SJCRH30 (cell line): ENCODE measurements around the gene CRIM1. TPM values are rescaled to one million over a fixed set of nuclear protein-coding genes. Genes with fewer than 3 reads are reported as not detected.

Experiments
- DNase-seq, 2 experiments: peaks; one replicate each; pipeline ENCODE4 v3.0.0-alpha.2; 2015 to 2020
- H3K27ac ChIP-seq: fragments of 250-450 bp; sonication (Bioruptor Pico); 2 replicates; pipeline ENCODE4 v1.5.1; 2020; ENCODE audit warnings: mild to moderate bottlenecking, moderate library complexity
- H3K27me3 ChIP-seq: fragments of 250-450 bp; sonication (Bioruptor Pico); 2 replicates; pipeline ENCODE4 v1.5.1; 2020; ENCODE audit warnings: mild to moderate bottlenecking, moderate library complexity
- H3K36me3 ChIP-seq: fragments of 250-450 bp; sonication (Bioruptor Pico); 2 replicates; pipeline ENCODE4 v1.5.1; 2020; ENCODE audit warnings: mild to moderate bottlenecking, moderate library complexity
- H3K4me1 ChIP-seq: fragments of 250-450 bp; sonication (Bioruptor Pico); 2 replicates; pipeline ENCODE4 v1.5.1; 2020; ENCODE audit warnings: mild to moderate bottlenecking, moderate library complexity
- H3K4me3 ChIP-seq: fragments of 250-450 bp; sonication (Bioruptor Pico); 2 replicates; pipeline ENCODE4 v1.5.1; 2020; ENCODE audit warnings: mild to moderate bottlenecking, moderate library complexity
- H3K9me3 ChIP-seq: fragments of 250-450 bp; sonication (Bioruptor Pico); replicated peaks from 2 replicates; pipeline ENCODE4 v1.5.1; 2020; ENCODE audit warnings: mild to moderate bottlenecking, moderate library complexity
- total RNA-seq: library from RNA; depleted of rRNA; stranded (reverse); fragments of >200 nt; shearing (Covaris generic); gene quantifications from 2 replicates; pipeline ENCODE4 v1.2.3, GENCODE V29; 2014

CRIM1 gene
- total RNA-seq, 1 experiment from 2014 or later, result 12.6 TPM

DNA sequence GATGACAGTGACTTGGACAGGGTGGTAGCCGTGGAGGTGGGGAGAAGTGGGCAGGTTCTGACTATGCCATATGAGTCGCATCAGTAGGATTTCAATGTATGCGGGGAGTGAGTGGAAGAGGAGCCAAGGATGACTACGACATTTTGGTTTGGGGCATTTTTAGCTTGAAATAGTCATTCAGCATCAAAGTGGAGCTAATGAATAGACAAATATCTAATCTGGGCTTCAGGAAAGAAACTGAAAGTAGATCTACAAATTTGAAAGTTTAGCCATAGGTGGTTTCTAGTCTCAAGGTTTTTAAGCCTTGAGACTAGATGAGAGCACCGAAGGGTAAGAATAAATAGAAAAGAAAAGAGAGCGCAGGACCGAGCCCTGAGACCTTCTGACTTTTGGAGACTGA is 184.1 kb downstream of the CRIM1 start:
- Histone ChIP-seq H3K27me3 (no peaks in the 10 kb centered on the region), H3K4me1 (no peaks in the 10 kb centered on the region), H3K4me3 (no peak overlapping the region), H3K27ac (no peak overlapping the region), H3K36me3 (no peaks in the 10 kb centered on the region), H3K9me3 (no peaks in the 10 kb centered on the region)
- DNase-seq, result no peak

DNA sequence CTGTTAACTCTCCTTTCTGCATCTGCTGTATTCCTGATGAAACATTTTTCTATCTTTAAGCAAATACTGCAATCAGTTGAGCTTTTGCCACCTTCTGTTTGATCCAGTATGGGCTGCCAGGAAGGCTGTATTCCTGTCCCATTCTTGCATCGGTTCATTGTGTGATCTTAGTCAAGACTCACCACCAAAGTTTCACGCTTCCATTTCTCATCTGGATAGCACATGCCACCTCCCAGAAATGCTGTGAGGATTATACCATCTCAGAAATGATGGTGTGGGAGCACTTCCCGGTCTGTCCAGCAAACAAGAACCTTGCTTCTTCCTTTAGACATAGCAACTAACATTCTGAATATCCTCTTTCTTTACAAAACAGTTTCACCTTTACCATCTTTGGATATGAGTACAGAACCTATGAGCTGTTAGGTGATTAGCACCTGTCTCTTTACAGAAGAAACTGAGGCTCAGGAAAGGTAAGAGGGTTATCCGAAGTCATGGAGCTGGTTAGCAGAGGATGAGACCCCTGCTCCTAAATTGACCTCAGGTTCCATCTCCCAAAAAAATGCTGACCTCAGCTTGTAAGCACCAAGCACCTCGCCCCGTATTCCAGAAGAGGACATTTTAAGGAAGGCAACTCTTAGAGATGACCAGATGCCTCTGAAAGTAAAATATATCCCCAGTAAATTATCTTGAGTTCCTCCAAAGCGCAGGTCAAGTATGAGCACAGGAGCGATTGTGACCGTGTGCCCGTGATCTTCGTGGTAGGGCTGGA is 185.6 kb downstream of the CRIM1 start:
- Histone ChIP-seq H3K36me3 (no peaks in the 10 kb centered on the region), H3K4me3 (no peak overlapping the region), H3K27me3 (no peaks in the 10 kb centered on the region), H3K27ac (no peak overlapping the region), H3K9me3 (no peaks in the 10 kb centered on the region), H3K4me1 (no peaks in the 10 kb centered on the region)
- no peak for DNase-seq

GRCh38 chr2:36541891-36542595 is 186.5 kb downstream of the CRIM1 start:
- Histone ChIP-seq H3K4me1 (no peaks in the 10 kb centered on the region), H3K36me3 (no peaks in the 10 kb centered on the region), H3K9me3 (no peaks in the 10 kb centered on the region), H3K27ac (no peak overlapping the region), H3K4me3 (no peak overlapping the region), H3K27me3 (no peaks in the 10 kb centered on the region)
- no peak for DNase-seq

DNA sequence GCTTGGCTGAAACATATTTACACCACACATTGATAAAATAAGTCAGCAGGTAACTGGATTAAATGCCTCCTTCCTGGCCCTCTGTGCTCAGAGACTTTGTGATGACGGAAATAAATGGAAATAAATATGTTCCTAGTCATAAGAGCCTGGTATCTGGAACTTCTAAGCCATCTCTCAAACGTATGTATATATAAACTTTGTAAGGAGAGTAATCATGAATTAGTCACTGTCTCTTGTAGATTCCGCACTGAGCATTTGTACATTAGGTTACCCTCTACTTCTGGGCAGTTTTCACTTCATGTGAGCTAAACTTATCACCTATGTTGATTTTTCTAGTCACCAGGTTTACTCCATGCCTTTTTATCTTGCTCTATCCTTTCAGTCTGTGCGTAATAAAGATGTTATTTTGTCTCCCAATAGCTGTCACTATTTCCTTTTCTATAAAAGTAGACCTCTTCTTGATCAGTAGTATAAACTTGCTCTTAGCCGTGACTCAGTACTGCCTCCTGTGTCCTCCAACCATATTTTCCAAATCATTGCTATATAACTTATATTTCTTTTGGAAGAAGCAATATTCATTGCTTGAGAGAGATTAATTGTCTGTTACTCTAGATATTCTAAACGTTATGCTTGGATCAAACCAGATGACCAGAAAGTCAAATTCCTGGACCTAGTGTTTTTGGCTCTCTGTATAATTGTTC is 189.2 kb downstream of the CRIM1 start:
- H3K4me3 ChIP-seq, result no peak overlapping the region
- DNase-seq, result no peak
- no peaks in the 10 kb centered on the region; the same call in 1 of the 2 replicates for H3K36me3 ChIP-seq
- no peaks in the 10 kb centered on the region for H3K4me1 ChIP-seq
- no peaks in the 10 kb centered on the region for H3K27me3 ChIP-seq
- H3K9me3 ChIP-seq, result no peaks in the 10 kb centered on the region
- H3K27ac ChIP-seq, result no peak overlapping the region

GRCh38 chr2:36545871-36546416 is 190.4 kb downstream of the CRIM1 start:
- Histone ChIP-seq H3K27me3 (no peaks in the 10 kb centered on the region), H3K9me3 (no peaks in the 10 kb centered on the region), H3K36me3 (peaks cover 7% of the 10 kb centered on the region), H3K27ac (no peak overlapping the region), H3K4me3 (no peak overlapping the region), H3K4me1 (no peaks in the 10 kb centered on the region)
- no peak for DNase-seq

DNA sequence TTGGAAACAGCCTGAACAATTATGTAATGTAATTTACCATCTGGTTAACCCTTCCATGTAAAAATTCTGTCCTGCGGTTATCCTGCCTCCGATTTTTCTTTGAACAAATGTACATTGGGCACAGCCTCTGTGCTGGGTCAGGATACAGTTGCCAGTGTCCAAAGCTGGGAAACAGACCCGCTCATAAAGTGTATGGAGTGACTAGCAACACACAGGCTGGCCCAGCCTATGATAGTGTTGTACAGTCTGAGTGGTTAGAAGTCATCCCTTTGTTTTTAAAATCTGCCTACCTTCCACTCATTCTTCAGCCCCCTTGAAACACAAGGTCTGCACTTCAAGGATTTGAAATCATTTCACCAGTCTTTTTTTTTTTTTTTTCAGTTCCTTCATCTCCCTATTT is 192.3 kb downstream of the CRIM1 start:
- no peak for DNase-seq
- Histone ChIP-seq H3K27me3 (no peaks in the 10 kb centered on the region), H3K4me3 (no peak overlapping the region), H3K36me3 (peaks cover 19% of the 10 kb centered on the region), H3K4me1 (no peaks in the 10 kb centered on the region), H3K9me3 (no peaks in the 10 kb centered on the region), H3K27ac (no peak overlapping the region)

DNA sequence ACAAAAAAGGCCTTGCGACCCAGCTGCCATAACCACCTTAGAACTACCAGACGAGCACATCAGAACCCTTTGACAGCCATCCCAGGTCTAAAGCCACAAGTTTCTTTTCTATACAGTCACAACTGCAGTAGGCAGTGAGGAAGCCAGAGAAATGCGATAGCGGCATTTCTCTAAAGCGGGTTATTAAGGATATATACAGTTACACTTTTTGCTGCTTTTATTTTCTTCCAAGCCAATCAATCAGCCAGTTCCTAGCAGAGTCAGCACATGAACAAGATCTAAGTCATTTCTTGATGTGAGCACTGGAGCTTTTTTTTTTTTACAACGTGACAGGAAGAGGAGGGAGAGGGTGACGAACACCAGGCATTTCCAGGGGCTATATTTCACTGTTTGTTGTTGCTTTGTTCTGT is 193.6 kb downstream of the CRIM1 start:
- H3K27ac ChIP-seq, result no peak overlapping the region
- H3K4me3 ChIP-seq, result no peak overlapping the region
- H3K27me3 ChIP-seq, result no peaks in the 10 kb centered on the region
- H3K9me3 ChIP-seq, result no peaks in the 10 kb centered on the region
- no peaks in the 10 kb centered on the region for H3K4me1 ChIP-seq
- peaks cover 19% of the 10 kb centered on the region for H3K36me3 ChIP-seq
- no peak for DNase-seq

DNA sequence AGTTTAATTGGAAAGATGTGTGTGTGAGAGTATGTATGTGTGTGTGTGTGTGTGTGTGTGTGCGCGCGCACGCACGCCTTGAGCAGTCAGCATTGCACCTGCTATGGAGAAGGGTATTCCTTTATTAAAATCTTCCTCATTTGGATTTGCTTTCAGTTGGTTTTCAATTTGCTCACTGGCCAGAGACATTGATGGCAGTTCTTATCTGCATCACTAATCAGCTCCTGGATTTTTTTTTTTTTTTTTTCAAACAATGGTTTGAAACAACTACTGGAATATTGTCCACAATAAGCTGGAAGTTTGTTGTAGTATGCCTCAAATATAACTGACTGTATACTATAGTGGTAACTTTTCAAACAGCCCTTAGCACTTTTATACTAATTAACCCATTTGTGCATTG is 194.4 kb downstream of the CRIM1 start:
- H3K4me1 ChIP-seq, result no peaks in the 10 kb centered on the region
- no peaks in the 10 kb centered on the region for H3K27me3 ChIP-seq
- H3K9me3 ChIP-seq, result no peaks in the 10 kb centered on the region
- no peak overlapping the region for H3K4me3 ChIP-seq
- no peak for DNase-seq
- H3K36me3 ChIP-seq, result peaks cover 24% of the 10 kb centered on the region
- no peak overlapping the region for H3K27ac ChIP-seq

DNA sequence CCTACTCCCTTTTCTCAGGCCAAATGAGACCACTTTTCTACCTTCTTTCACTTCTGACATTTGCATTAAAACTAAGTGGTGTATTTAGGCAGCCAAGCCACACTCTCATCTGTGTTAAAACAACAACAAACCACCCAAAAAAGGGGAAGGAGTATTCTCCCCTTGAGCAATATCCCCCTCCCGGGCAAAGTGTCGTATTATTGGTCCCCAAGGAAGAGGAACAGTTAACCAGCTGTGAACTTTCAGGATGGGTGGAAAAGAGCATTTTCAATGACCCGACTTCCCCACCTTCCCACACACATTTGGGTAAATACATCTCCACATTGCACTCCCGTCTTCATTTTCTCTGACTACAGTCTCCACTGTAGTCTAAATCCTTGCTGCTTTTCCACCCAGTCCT is 198.1 kb downstream of the CRIM1 start:
- H3K4me3 ChIP-seq, result no peak overlapping the region
- no peaks in the 10 kb centered on the region for H3K27me3 ChIP-seq
- no peak overlapping the region for H3K27ac ChIP-seq
- no peaks in the 10 kb centered on the region for H3K4me1 ChIP-seq
- H3K9me3 ChIP-seq, result no peaks in the 10 kb centered on the region
- H3K36me3 ChIP-seq, result peaks cover 34% of the 10 kb centered on the region
- DNase-seq, result no peak

DNA sequence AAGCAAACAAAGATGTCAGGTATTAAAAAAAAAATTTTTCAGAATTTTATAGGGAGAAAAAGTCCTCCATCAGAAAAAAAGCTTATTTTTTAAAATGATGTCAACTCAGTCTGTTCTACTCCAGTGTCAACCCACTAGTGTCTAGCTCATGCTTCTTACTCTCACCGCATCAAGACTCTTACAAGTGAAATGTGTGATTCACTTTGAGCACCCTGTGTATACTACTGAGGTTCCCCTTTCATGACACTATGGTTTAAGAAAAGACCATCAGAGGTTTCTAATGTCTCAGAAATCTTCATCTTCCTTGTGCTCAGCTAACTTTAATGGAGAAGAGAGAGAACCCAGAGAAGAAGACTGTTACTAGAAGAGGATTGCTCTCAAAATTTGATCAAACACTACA is 199.0 kb downstream of the CRIM1 start:
- H3K27me3 ChIP-seq, result no peaks in the 10 kb centered on the region
- DNase-seq, result no peak
- H3K9me3 ChIP-seq, result no peaks in the 10 kb centered on the region
- no peak overlapping the region for H3K27ac ChIP-seq
- H3K36me3 ChIP-seq, result peaks cover 34% of the 10 kb centered on the region
- no peaks in the 10 kb centered on the region for H3K4me1 ChIP-seq
- H3K4me3 ChIP-seq, result no peak overlapping the region

- Histone ChIP-seq H3K27ac (no peak overlapping the region), H3K36me3 (peaks cover 30% of the 10 kb centered on the region)
Observed at GRCh38 chr2:36555789-36556188, 200.2 kb downstream of the CRIM1 start.

DNA sequence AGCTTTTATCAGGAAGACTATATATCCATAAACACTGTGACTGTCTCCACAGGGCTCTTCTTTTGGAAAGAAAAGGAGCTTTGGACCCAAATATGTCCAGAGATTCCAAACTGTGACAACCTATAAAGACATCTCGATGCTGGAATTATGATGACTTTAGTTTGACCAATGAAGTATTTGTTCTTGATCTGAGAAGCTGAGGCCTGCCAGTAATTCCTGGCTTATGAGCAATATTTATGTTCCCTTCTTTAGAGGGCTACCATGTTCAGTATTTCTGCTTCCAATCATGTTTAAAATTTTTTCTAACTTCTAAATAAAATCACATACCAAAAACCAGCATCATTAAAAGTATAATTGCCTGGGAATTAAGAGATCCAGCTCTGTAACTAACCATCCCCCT is 201.3 kb downstream of the CRIM1 start:
- Histone ChIP-seq H3K4me1 (peaks cover 9% of the 10 kb centered on the region), H3K27me3 (no peaks in the 10 kb centered on the region), H3K9me3 (no peaks in the 10 kb centered on the region), H3K36me3 (peaks cover 24% of the 10 kb centered on the region), H3K27ac (no peak overlapping the region), H3K4me3 (no peak overlapping the region)
- no peak for DNase-seq

More at GRCh38 chr2:36555789-36556188, 200.2 kb downstream of the CRIM1 start:
- H3K9me3 ChIP-seq, result no peaks in the 10 kb centered on the region
- no peaks in the 10 kb centered on the region for H3K27me3 ChIP-seq
- H3K4me1 ChIP-seq, result no peaks in the 10 kb centered on the region
- no peak overlapping the region for H3K4me3 ChIP-seq
- no peak for DNase-seq

DNA sequence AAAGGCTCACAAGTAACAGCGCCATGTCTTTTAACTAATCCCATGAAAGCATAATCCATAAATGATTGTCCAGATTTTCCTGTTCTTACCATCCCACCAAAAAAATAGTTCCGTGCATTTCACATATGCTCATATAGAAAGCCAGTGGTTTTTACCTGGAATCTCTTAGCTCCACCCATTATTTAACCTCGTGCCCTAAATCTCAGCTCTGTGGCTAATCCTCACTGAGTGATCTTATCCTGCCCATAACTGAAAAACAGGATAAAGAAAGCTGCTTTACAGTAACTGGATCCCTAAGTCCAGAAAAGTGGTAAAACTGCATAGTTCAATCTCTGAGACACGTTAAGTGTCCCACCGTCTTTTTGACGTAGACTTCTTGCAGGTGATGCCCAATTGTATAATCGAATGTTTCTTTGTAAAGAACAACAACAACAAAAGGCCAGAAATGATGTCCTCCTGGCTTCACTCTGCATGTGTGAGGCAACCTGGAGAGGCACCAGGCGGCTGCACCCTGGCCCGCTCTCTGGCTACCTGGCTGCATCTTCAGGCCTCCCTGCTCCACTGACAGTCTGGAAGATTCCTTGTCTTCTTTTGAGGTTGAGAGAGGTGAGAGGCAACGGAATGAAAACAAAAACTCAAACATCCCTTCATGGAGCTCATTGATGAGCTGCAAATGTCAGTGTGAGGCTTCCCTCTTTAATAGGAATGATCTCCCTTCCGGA is 203.8 kb downstream of the CRIM1 start:
- Histone ChIP-seq H3K36me3 (peaks cover 17% of the 10 kb centered on the region), H3K27ac (no peak overlapping the region), H3K4me1 (peaks cover 22% of the 10 kb centered on the region), H3K4me3 (no peak overlapping the region), H3K27me3 (no peaks in the 10 kb centered on the region), H3K9me3 (no peaks in the 10 kb centered on the region)
- no peak for DNase-seq

GRCh38 chr2:36560726-36561125 is 205.1 kb downstream of the CRIM1 start:
- Histone ChIP-seq H3K4me3 (no peak overlapping the region), H3K4me1 (peaks cover 22% of the 10 kb centered on the region), H3K27me3 (no peaks in the 10 kb centered on the region), H3K9me3 (no peaks in the 10 kb centered on the region), H3K27ac (no peak overlapping the region; the same call in 1 of the 2 replicates), H3K36me3 (peaks cover 9% of the 10 kb centered on the region)
- no peak for DNase-seq
